Kidney epithelial cell (primary cell): Measurements from ENCODE around the gene PIK3C2G. TPM values are rescaled to one million over a fixed set of nuclear protein-coding genes. Genes with fewer than 3 reads are reported as not detected.

Source experiments
- DNase-seq: peaks from one replicate; pipeline ENCODE4 v3.0.0-alpha.2; 2010; ENCODE audit warnings: low read depth
- H3K27me3 ChIP-seq: 2 replicates; pipeline ENCODE4 v1.6.0; 2011; ENCODE audit warnings: low read length; ENCODE audit not compliant: control insufficient read depth, insufficient read depth
- H3K36me3 ChIP-seq: 2 replicates; pipeline ENCODE4 v1.5.1; 2011; ENCODE audit warnings: low read length; ENCODE audit not compliant: control insufficient read depth, insufficient read depth
- H3K4me3 ChIP-seq: 2 replicates; pipeline ENCODE4 v1.5.1; 2011; ENCODE audit warnings: low read depth, mild to moderate bottlenecking, control low read depth, low read length
- total RNA-seq: library from RNA; depleted of rRNA; stranded (reverse); fragments of >200 nt; gene quantifications from 2 replicates; pipeline ENCODE4 v1.2.3, GENCODE V29; 2015
- TF ChIP-seq, protein P1 (sequence below): IDR thresholded peaks from 2 replicates; pipeline ENCODE4 v1.5.1; 2011; ENCODE audit warnings: mild to moderate bottlenecking, moderate library complexity, low read length, control low read depth, inconsistent platforms; ENCODE audit not compliant: insufficient read depth, poor library complexity, severe bottlenecking

PIK3C2G gene
- total RNA-seq, 1 donor from 2014 or later = 0.13 TPM

DNA sequence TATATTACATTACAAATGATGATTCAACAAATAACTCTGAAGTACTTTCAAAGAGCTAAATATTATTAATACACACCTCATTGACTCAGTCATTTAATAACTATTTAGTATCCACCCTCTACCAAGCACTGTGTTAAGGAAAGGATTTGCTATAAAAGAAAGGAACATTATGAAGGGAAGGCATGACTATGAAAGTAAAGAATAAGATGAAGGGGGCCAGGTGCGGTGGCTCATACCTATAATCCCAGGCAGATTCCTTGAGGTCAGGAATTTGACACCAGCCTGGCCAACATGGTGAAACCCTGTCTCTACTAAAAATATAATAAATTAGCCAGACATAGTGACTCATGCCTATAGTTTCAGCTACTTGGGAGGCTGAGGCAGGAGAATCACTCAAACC, 368.6 kb downstream of the PIK3C2G start:
- no peak overlapping the region for H3K4me3 ChIP-seq
- H3K36me3 ChIP-seq = no peaks in the 10 kb centered on the region
- TF ChIP-seq, protein P1, sequence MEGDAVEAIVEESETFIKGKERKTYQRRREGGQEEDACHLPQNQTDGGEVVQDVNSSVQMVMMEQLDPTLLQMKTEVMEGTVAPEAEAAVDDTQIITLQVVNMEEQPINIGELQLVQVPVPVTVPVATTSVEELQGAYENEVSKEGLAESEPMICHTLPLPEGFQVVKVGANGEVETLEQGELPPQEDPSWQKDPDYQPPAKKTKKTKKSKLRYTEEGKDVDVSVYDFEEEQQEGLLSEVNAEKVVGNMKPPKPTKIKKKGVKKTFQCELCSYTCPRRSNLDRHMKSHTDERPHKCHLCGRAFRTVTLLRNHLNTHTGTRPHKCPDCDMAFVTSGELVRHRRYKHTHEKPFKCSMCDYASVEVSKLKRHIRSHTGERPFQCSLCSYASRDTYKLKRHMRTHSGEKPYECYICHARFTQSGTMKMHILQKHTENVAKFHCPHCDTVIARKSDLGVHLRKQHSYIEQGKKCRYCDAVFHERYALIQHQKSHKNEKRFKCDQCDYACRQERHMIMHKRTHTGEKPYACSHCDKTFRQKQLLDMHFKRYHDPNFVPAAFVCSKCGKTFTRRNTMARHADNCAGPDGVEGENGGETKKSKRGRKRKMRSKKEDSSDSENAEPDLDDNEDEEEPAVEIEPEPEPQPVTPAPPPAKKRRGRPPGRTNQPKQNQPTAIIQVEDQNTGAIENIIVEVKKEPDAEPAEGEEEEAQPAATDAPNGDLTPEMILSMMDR = no peak
- DNase-seq = no peak
- no peaks in the 10 kb centered on the region for H3K27me3 ChIP-seq

DNA sequence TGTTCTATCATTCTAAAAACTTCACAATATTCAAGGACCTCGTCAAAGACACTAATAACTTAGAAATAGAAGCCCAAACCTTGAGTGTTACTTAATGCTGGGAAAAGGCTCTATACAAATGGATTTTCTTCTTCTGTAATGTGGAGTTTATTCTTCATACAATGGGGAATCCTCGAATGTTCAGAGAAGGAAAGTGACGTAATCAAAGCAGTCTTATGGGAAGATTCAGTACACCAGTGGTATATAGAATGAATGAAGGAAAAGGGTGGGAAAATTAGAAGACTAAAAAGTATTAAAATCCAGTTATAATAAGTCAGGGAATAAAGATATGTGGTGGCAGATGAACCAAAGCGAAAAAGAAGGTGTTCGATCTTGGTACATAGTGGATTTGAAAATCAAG, 370.0 kb downstream of the PIK3C2G start:
- H3K4me3 ChIP-seq = no peak overlapping the region
- TF ChIP-seq, protein P1 = no peak
- no peak for DNase-seq

DNA sequence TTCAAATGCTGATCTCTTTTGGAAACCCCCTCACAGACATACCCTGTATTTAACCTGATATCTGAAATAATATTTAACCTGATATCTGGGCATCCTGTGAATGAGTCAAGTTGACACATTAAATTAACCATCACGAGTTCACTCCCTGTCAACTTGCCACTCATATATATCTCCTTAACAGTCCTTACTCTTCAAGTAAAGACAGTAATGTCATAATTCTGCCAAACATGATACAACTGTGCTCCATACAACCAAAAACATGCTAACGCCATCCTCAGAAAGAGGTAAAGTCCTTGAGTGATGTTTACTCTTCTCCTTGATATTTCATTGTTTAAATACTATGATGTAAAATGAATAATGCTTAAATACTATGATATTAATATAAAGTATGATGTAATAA, 371.5 kb downstream of the PIK3C2G start:
- Histone ChIP-seq H3K4me3 (no peak overlapping the region), H3K27me3 (no peaks in the 10 kb centered on the region), H3K36me3 (no peaks in the 10 kb centered on the region)
- TF ChIP-seq, protein P1 = no peak
- DNase-seq = no peak

More for the DNA sequence above, 370.0 kb downstream of the PIK3C2G start:
- Histone ChIP-seq H3K36me3 (no peaks in the 10 kb centered on the region), H3K27me3 (no peaks in the 10 kb centered on the region)

DNA sequence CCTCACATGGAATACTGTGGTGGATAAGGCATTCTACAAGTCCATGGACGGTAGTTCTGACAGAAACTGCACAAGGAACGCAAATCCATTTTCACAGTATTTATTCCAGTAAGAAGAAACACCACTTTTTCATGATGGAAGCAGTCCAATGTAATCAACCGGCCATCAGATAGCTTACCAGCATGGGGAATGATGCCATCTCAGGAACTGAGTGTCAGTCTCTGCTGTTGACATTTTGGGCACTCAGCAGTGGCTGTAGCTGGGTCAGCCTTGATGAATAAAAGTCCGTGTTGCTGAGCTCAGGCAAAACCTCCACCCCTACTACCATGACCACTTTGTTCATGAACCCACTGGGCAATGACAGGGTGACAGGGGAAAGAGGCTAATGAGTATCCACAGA, 373.1 kb downstream of the PIK3C2G start:
- no peak overlapping the region for H3K4me3 ChIP-seq
- H3K36me3 ChIP-seq = no peaks in the 10 kb centered on the region
- H3K27me3 ChIP-seq = no peaks in the 10 kb centered on the region
- TF ChIP-seq, protein P1 = no peak
- no peak for DNase-seq

- DNase-seq = no peak
- Histone ChIP-seq H3K27me3 (no peaks in the 10 kb centered on the region), H3K36me3 (no peaks in the 10 kb centered on the region), H3K4me3 (no peak overlapping the region)
- TF ChIP-seq, protein P1 = no peak
These were observed 379.1 kb downstream of the PIK3C2G start for GRCh38 chr12:18640321-18640955.

GRCh38 chr12:18643681-18644080, 382.4 kb downstream of the PIK3C2G start:
- H3K36me3 ChIP-seq = no peaks in the 10 kb centered on the region
- TF ChIP-seq, protein P1 = no peak
- DNase-seq = no peak

More at GRCh38 chr12:18643681-18644080, 382.4 kb downstream of the PIK3C2G start:
- no peak overlapping the region for H3K4me3 ChIP-seq
- H3K27me3 ChIP-seq = no peaks in the 10 kb centered on the region
